A673 (cell line): ENCODE measurements around the gene RSPH10B2.
"Not testable (repeated sequence)": the region's sequence is repeated elsewhere in the genome, so short reads cannot be mapped to it uniquely, and the experiment has no call there.

Experiments used
- CTCF ChIP-seq: fragments of 300-800, 200-600 bp; sonication (generic); conservative IDR thresholded peaks from 2 replicates; pipeline ENCODE4 v1.5.1; 2017; ENCODE audit warnings: low read depth, mild to moderate bottlenecking, antibody characterized with exemption, low read length, moderate library complexity, mixed read lengths
- EZH2 ChIP-seq: fragments of 200-600 bp; sonication (generic); IDR thresholded peaks from 2 replicates; pipeline ENCODE4 v1.6.1; 2017; ENCODE audit warnings: borderline replicate concordance, low read depth, mild to moderate bottlenecking, mixed read lengths, antibody characterized with exemption, low read length; ENCODE audit not compliant: poor library complexity, severe bottlenecking

- TF ChIP-seq CTCF, EZH2: not testable (repeated sequence)
Measured at GRCh38 chr7:6821622-6822021, 67.7 kb downstream of the RSPH10B2 start.
